HepG2 (cell line): ENCODE data around the gene NRSN2. TPM values are rescaled to one million over a fixed set of nuclear protein-coding genes. Genes with fewer than 3 reads are reported as not detected.

Experiments
- ARHGAP35 ChIP-seq: sonication (generic); formaldehyde crosslinking; IDR thresholded peaks from 2 replicates; pipeline ENCODE4 v1.9.0; 2022; ENCODE audit warnings: mild to moderate bottlenecking, inconsistent platforms, moderate library complexity, missing genetic modification reagents, borderline replicate concordance
- ATM ChIP-seq: fragments of 450-650 bp; IDR thresholded peaks from 2 replicates; pipeline ENCODE4 v1.7.1; 2017; ENCODE audit warnings: mild to moderate bottlenecking, borderline replicate concordance
- CEBPB ChIP-seq: IDR thresholded peaks from 2 replicates; pipeline ENCODE4 v1.6.1; 2011; ENCODE audit warnings: low read depth, low read length, improper control_type of control experiment, borderline replicate concordance
- MAZ ChIP-seq, 2 experiments: sonication (generic) in 1 of 2; formaldehyde crosslinking in 1 of 2; IDR thresholded peaks; 2 replicates each; pipeline versions ENCODE4 v1.5.0 to v1.6.1; 2012 to 2020; ENCODE audit warnings: low read depth in 2 of 2, mild to moderate bottlenecking in 2 of 2, borderline replicate concordance in 1 of 2, improper control_type of control experiment in 1 of 2, low read length in 1 of 2, missing genetic modification reagents in 1 of 2, moderate library complexity in 1 of 2
- NFIB ChIP-seq: sonication (generic); formaldehyde crosslinking; IDR thresholded peaks from 2 replicates; pipeline ENCODE4 v1.9.0; 2021; ENCODE audit warnings: missing genetic modification reagents, mild to moderate bottlenecking, borderline replicate concordance
- PAF1 ChIP-seq: IDR thresholded peaks from 2 replicates; pipeline ENCODE4 v1.6.1; 2016; ENCODE audit warnings: missing genetic modification reagents, missing compliant biosample characterization
- PLRG1 ChIP-seq: fragments of 450-650 bp; conservative IDR thresholded peaks from 2 replicates; pipeline ENCODE4 v1.6.1; 2016
- POLR2A ChIP-seq, 2 experiments: IDR thresholded peaks; 2 replicates each; pipeline ENCODE4 v1.6.1; 2011; ENCODE audit warnings: low read depth in 2 of 2, low read length in 2 of 2, mild to moderate bottlenecking in 1 of 2, moderate library complexity in 1 of 2; ENCODE audit not compliant: insufficient read depth in 1 of 2
- SMC3 ChIP-seq: IDR thresholded peaks from 2 replicates; pipeline ENCODE4 v1.6.1; 2011; ENCODE audit warnings: low read length, improper control_type of control experiment
- TGIF2 ChIP-seq: IDR thresholded peaks from 2 replicates; pipeline ENCODE4 v1.6.1; 2016; ENCODE audit warnings: control low read depth, missing compliant biosample characterization
- ZFP90 ChIP-seq: sonication (generic); formaldehyde crosslinking; IDR thresholded peaks from 2 replicates; pipeline ENCODE4 v1.8.0; 2022; ENCODE audit warnings: missing genetic modification reagents, mild to moderate bottlenecking, inconsistent platforms, borderline replicate concordance
- ZKSCAN1 ChIP-seq: fragments of 150-350 bp; IDR thresholded peaks from 2 replicates; pipeline ENCODE4 v1.6.1; 2014; ENCODE audit warnings: low read length
- ZMYM3 ChIP-seq: sonication (generic); formaldehyde crosslinking; IDR thresholded peaks from 2 replicates; pipeline ENCODE4 v1.5.1; 2020; ENCODE audit warnings: mild to moderate bottlenecking, missing genetic modification reagents
- ZNF468 ChIP-seq: sonication (generic); formaldehyde crosslinking; IDR thresholded peaks from 2 replicates; pipeline ENCODE4 v1.8.0; 2022; ENCODE audit warnings: mild to moderate bottlenecking, moderate library complexity, missing genetic modification reagents
- polyA plus RNA-seq, 8 experiments: library from polyadenylated mRNA; depleted of rRNA in 3 of 8; stranded (reverse) in 7 of 8; unstranded in 1 of 8; fragments of >200 nt; fragmentation: Illumina TruSeq in 4 of 8; extraction: Trizol in 4 of 8; gene quantifications; 2 replicates each; pipeline versions ENCODE4 v1.2.1 to v1.2.3, GENCODE V29; 2011 to 2016; ENCODE audit warnings: low read depth in 4 of 8, missing spikeins in 1 of 8, mixed read lengths in 1 of 8; ENCODE audit not compliant: insufficient read depth in 1 of 8
- total RNA-seq, 5 experiments: library from RNA; depleted of rRNA; stranded (reverse); fragments of >200 nt; fragmentation: Illumina TruSeq; extraction: Trizol; gene quantifications; 2 replicates each; pipeline ENCODE4 v1.2.3, GENCODE V29; 2016; ENCODE audit warnings: low read depth in 1 of 5
- TF ChIP-seq, protein P1 (sequence below): sonication (generic); formaldehyde crosslinking; IDR thresholded peaks from 2 replicates; pipeline ENCODE4 v1.5.1; 2020; ENCODE audit warnings: mild to moderate bottlenecking, missing genetic modification reagents, borderline replicate concordance
- TF ChIP-seq, protein P2 (sequence below): sonication (generic); formaldehyde crosslinking; IDR thresholded peaks from 2 replicates; pipeline ENCODE4 v1.8.0; 2022; ENCODE audit warnings: mild to moderate bottlenecking, missing genetic modification reagents, borderline replicate concordance
- TF ChIP-seq, protein P3 (sequence below): IDR thresholded peaks from 2 replicates; pipeline ENCODE4 v1.6.1; 2016; ENCODE audit warnings: low read depth, borderline replicate concordance
- TF ChIP-seq, protein P4 (sequence below): sonication (generic); IDR thresholded peaks from 2 replicates; pipeline ENCODE4 v1.6.1; 2016; ENCODE audit warnings: low read depth, borderline replicate concordance
- TF ChIP-seq, protein P5 (sequence below): sonication (generic); formaldehyde crosslinking; IDR thresholded peaks from 2 replicates; pipeline ENCODE4 v1.4.0; 2020; ENCODE audit warnings: missing genetic modification reagents, borderline replicate concordance

The NRSN2 gene
- total and polyA plus RNA-seq, 2 of the 13 experiments (the other 11 are each of a cell fraction or from before 2014, with no cell fraction given) = 32.3 to 49.4 TPM

DNA sequence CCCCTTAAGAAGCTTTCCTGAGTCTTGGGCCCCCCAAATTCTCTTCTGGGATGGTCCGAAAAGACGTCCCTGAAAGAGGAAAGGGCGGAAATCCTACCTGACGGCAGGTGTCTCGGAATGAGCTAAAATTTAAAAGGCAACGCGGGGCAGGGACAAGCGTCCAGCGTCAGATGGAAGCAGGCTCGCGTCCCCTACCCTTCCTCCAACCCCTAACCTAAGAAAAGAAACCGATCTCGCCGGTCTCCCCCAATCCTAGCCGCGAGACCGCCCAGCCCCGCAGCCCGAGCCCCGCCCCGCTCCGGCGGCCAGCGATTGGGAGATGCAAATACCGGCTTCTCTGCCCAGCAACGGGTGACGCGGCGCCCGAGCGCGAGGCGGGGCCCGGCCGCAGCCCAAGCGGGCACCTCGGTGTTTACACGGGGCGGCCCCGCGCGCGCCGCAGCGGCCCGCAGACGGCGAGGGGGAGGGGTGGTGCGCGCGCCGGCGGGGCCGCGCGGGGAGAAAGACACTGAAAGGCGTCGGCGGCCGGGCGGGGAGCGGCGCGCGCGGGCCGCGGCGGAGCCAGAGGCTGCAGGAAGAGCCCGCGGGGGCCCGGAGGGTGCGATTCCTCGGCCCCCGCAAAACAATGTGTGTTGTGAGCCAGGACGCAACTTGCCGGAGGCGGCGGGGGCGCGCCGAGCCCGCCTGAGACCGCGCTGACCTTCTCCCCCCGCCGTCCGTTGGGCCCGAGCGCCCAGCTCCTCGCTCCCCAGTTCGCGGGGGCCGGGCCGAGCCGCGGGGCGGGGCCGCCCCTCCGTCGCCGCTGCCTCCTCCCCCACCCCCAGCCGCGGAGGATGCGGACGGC lies 21.6 kb upstream of the NRSN2 start, which contains the start of gene SOX12 (continued):
- TF ChIP-seq, protein P1, sequence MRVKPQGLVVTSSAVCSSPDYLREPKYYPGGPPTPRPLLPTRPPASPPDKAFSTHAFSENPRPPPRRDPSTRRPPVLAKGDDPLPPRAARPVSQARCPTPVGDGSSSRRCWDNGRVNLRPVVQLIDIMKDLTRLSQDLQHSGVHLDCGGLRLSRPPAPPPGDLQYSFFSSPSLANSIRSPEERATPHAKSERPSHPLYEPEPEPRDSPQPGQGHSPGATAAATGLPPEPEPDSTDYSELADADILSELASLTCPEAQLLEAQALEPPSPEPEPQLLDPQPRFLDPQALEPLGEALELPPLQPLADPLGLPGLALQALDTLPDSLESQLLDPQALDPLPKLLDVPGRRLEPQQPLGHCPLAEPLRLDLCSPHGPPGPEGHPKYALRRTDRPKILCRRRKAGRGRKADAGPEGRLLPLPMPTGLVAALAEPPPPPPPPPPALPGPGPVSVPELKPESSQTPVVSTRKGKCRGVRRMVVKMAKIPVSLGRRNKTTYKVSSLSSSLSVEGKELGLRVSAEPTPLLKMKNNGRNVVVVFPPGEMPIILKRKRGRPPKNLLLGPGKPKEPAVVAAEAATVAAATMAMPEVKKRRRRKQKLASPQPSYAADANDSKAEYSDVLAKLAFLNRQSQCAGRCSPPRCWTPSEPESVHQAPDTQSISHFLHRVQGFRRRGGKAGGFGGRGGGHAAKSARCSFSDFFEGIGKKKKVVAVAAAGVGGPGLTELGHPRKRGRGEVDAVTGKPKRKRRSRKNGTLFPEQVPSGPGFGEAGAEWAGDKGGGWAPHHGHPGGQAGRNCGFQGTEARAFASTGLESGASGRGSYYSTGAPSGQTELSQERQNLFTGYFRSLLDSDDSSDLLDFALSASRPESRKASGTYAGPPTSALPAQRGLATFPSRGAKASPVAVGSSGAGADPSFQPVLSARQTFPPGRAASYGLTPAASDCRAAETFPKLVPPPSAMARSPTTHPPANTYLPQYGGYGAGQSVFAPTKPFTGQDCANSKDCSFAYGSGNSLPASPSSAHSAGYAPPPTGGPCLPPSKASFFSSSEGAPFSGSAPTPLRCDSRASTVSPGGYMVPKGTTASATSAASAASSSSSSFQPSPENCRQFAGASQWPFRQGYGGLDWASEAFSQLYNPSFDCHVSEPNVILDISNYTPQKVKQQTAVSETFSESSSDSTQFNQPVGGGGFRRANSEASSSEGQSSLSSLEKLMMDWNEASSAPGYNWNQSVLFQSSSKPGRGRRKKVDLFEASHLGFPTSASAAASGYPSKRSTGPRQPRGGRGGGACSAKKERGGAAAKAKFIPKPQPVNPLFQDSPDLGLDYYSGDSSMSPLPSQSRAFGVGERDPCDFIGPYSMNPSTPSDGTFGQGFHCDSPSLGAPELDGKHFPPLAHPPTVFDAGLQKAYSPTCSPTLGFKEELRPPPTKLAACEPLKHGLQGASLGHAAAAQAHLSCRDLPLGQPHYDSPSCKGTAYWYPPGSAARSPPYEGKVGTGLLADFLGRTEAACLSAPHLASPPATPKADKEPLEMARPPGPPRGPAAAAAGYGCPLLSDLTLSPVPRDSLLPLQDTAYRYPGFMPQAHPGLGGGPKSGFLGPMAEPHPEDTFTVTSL (CRISPR knock-in tag) = no peak
- TF ChIP-seq ZFP90 (CRISPR knock-in tag) = peak; percentile 13; the same call in 1 of the 2 replicates
- TF ChIP-seq ZKSCAN1 = no peak
- no peak for TF ChIP-seq NFIB (CRISPR knock-in tag)
- TF ChIP-seq ZMYM3 (CRISPR knock-in tag) = no peak; the same call in 1 of the 2 replicates
- TF ChIP-seq, protein P2, sequence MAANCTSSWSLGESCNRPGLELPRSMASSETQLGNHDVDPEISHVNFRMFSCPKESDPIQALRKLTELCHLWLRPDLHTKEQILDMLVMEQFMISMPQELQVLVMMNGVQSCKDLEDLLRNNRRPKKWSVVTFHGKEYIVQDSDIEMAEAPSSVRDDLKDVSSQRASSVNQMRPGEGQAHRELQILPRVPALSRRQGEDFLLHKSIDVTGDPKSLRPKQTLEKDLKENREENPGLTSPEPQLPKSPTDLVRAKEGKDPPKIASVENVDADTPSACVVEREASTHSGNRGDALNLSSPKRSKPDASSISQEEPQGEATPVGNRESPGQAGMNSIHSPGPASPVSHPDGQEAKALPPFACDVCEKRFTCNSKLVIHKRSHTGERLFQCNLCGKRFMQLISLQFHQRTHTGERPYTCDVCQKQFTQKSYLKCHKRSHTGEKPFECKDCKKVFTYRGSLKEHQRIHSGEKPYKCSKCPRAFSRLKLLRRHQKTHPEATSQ (CRISPR knock-in tag) = peak; percentile 76; the same call in 1 of the 2 replicates
- TF ChIP-seq TGIF2 (CRISPR knock-in tag) = no peak
- TF ChIP-seq SMC3 = no peak
- TF ChIP-seq ATM = no peak
- TF ChIP-seq MAZ (IDR thresholded peaks at IDR 0.05; ENCODE audit: borderline replicate concordance, low read depth, low read length) = peak; percentile 76
- TF ChIP-seq MAZ (CRISPR knock-in tag; IDR thresholded peaks at IDR 0.05; ENCODE audit: low read depth) = peak; percentile 97
- TF ChIP-seq, protein P3, sequence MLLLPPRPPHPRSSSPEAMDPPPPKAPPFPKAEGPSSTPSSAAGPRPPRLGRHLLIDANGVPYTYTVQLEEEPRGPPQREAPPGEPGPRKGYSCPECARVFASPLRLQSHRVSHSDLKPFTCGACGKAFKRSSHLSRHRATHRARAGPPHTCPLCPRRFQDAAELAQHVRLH (CRISPR knock-in tag) = no peak
- peak in 1 of 2 experiments; percentile 78; a peak in 2 of 4 replicates for TF ChIP-seq POLR2A (IDR thresholded peaks at IDR 0.05; ENCODE audit: insufficient read depth in 1 of 2, low read depth in 2 of 2, low read length in 2 of 2)
- TF ChIP-seq PLRG1 = no peak
- TF ChIP-seq ARHGAP35 (CRISPR knock-in tag) = no peak; the same call in 1 of the 2 replicates
- TF ChIP-seq, protein P4, sequence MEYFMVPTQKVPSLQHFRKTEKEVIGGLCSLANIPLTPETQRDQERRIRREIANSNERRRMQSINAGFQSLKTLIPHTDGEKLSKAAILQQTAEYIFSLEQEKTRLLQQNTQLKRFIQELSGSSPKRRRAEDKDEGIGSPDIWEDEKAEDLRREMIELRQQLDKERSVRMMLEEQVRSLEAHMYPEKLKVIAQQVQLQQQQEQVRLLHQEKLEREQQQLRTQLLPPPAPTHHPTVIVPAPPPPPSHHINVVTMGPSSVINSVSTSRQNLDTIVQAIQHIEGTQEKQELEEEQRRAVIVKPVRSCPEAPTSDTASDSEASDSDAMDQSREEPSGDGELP = no peak
- no peak for TF ChIP-seq PAF1 (CRISPR knock-in tag)
- 0 out of 2 replicates have a peak, but pooled peaks have one; percentile 59 for TF ChIP-seq ZNF468 (CRISPR knock-in tag)
- TF ChIP-seq CEBPB = no peak
- TF ChIP-seq, protein P5, sequence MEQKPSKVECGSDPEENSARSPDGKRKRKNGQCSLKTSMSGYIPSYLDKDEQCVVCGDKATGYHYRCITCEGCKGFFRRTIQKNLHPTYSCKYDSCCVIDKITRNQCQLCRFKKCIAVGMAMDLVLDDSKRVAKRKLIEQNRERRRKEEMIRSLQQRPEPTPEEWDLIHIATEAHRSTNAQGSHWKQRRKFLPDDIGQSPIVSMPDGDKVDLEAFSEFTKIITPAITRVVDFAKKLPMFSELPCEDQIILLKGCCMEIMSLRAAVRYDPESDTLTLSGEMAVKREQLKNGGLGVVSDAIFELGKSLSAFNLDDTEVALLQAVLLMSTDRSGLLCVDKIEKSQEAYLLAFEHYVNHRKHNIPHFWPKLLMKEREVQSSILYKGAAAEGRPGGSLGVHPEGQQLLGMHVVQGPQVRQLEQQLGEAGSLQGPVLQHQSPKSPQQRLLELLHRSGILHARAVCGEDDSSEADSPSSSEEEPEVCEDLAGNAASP (CRISPR knock-in tag) = no peak
